B cell (primary cell): ENCODE data around the gene IL7R.

Source experiments
- EZH2 ChIP-seq: IDR thresholded peaks from 2 replicates; pipeline ENCODE4 v1.6.1; 2012; ENCODE audit warnings: borderline replicate concordance, low read depth, mild to moderate bottlenecking, moderate library complexity, low read length; ENCODE audit not compliant: insufficient read depth, poor library complexity, severe bottlenecking
- TF ChIP-seq, protein P1 (sequence below): fragments of 200-600 bp; IDR thresholded peaks from one replicate; pipeline ENCODE4 v1.8.0; 2022; ENCODE audit warnings: antibody characterized with exemption, mild to moderate bottlenecking

GRCh38 chr5:35847491-35847890 is 9.2 kb upstream of the IL7R start:
- TF ChIP-seq, protein P1, sequence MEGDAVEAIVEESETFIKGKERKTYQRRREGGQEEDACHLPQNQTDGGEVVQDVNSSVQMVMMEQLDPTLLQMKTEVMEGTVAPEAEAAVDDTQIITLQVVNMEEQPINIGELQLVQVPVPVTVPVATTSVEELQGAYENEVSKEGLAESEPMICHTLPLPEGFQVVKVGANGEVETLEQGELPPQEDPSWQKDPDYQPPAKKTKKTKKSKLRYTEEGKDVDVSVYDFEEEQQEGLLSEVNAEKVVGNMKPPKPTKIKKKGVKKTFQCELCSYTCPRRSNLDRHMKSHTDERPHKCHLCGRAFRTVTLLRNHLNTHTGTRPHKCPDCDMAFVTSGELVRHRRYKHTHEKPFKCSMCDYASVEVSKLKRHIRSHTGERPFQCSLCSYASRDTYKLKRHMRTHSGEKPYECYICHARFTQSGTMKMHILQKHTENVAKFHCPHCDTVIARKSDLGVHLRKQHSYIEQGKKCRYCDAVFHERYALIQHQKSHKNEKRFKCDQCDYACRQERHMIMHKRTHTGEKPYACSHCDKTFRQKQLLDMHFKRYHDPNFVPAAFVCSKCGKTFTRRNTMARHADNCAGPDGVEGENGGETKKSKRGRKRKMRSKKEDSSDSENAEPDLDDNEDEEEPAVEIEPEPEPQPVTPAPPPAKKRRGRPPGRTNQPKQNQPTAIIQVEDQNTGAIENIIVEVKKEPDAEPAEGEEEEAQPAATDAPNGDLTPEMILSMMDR, result no peak
- no peak for TF ChIP-seq EZH2
